T-helper 22 cell (primary cell): Measurements from ENCODE around the gene CRYBG3.

ENCODE experiments used
- DNase-seq: peaks from one replicate; pipeline ENCODE4 v3.0.0-alpha.2; 2020; ENCODE audit warnings: low read depth

The CRYBG3 gene

DNA sequence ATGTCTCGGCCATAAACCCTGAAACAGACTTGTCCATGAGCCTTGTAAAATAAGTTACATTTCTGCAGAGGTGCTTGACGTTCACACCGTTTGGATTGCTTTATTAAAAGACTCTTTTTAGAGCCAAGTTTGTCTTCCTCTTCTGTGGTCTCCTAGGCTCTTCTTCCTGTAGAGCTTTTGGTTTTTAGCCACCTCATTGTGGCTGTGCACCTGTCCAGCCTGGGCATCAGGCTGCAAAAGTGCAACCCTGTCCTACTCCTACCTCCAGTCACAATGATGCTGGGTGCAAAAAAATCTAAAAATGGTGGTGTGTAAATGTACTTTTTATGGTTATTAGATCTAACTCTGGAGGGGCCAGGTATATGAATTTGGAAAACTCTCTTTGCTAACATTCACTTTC, 153.2 kb downstream of the CRYBG3 start:
- no peak for DNase-seq

DNA sequence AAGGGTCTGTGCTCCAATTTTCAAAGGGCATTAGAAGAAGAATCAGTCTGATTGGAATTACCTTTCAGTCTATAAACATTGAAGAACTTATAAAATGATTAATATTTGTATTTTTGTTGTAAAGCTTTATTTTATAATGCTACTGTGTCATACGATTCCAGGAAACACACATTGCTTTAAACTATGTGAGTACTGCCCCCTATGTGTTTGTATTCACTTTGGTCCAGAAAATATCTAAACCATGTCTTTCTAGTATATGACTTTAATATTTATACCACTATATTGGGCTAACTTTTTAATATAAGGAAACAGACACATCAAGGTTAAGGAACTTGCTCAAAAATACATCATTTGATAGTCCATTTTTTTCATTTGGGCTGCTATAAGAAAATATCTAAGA, 153.7 kb downstream of the CRYBG3 start:
- no peak for DNase-seq

DNA sequence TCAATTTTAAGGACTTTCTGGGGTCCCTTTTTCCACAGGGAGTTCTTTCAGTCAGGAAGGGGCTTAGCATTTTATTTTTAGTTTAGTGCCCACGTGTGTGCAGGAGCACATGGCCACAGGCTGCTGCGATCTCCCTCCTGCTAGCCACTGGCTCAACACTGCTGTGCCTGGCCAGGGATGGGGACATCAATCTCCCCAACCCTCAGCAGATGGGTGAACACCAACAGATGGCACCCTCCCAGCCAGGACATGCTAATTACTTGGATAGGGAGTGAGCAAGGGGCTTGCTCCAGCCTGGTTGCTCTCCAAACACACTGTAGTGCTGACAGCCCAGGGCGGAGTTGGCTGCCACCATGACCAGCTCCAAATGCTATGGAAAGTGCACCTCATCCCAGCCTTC, 157.8 kb downstream of the CRYBG3 start:
- DNase-seq = no peak

DNA sequence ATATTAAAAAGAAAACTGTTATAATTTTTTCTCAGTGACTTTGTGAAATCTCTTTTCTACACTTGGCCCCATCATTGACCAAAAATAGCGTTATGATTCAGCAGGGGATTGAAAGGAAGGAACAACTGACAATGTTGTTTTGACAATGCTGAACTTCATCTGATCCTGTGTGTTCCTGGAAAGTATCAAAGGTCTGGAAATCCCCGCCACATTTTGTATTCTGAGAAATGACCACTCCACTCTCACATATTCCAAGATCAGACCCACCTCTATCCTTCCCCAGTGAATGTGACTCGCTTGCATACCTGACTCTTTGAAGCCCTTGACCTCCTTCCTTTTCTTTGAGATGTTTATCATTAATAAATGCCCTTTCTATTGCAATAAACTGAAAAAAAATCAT, 160.1 kb downstream of the CRYBG3 start:
- no peak for DNase-seq

DNA sequence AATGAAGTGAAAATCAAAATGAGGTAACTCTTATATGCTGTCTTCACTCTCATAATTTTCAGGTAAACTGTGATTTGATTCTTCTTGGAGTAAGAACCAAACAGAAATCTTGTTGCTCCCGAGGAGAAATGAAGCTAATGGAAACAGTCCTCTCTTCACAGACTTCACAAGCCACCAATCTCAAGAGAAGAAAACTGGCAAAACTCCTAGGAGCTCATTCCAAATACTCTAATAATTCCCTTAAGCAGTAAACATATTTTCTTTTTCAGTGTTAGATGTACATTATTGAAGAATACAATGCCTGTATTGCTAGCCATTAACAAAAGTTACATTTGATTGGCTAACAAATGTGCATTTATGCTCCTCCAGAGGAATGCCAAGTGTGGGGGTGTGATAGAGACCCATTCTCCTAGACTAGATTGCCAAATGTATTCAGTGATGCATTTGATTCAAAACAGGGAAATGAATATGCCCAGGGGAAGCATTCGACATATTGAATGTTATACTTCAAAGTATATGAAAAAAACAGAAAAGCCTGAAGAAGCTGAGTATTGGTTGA, 162.2 kb downstream of the CRYBG3 start:
- no peak for DNase-seq

DNA sequence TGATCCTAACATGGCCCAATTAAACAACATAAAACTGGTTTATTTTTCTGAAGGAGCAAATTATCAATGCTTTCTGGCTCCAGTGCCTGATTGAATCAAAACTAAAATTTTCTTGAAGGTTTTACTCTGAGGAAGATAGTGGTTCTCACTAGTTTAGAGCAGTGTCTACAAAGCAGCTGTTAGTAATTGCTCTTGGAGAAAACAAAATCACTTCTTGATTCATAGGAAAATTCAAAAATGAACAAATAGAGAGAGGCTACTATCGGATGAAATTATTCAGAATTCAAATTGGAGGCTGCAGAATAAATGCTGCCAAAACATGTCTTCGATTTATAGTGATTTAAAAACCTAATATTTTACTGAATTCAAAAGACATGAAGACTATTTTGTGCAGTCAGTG, 165.5 kb downstream of the CRYBG3 start:
- DNase-seq = no peak

DNA sequence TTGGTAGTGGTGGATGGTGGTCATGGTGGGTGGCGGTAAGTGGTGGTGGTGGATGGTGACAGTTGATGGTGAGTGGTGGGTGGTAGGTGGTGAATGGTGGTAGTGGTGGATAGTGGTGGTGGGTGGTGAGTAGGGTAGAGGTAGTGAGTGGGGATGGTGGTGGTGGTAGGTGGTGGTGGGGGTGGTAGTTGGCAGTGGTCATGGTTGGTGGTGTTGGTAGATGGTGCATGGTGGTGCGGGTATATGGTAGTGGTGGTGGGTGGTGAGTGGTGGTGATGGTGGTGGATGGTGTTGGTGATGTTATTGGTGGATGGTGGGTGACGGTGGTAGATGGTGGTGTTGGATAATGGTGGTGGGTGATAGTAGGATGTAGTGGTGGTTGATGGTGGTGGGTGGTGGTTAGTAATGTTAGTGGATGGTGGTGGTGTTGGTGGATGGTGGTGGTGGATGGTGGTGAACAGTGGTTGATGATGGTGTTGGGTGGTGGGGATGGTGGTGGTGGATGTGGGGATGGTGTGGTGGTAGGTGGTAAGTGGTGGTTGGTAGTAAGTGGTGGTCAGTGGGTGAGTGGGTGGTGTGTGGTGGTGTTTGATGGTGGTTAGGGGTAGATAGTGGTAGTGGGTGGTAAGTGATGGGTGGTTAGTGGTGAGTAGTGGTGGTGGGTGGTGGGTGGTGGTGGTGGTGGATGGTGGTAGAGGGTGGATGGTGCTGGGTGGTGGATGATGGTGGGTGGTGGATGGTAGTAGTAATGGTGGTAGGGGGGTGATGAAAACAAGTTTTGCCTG, 167.2 kb downstream of the CRYBG3 start:
- DNase-seq = no peak

DNA sequence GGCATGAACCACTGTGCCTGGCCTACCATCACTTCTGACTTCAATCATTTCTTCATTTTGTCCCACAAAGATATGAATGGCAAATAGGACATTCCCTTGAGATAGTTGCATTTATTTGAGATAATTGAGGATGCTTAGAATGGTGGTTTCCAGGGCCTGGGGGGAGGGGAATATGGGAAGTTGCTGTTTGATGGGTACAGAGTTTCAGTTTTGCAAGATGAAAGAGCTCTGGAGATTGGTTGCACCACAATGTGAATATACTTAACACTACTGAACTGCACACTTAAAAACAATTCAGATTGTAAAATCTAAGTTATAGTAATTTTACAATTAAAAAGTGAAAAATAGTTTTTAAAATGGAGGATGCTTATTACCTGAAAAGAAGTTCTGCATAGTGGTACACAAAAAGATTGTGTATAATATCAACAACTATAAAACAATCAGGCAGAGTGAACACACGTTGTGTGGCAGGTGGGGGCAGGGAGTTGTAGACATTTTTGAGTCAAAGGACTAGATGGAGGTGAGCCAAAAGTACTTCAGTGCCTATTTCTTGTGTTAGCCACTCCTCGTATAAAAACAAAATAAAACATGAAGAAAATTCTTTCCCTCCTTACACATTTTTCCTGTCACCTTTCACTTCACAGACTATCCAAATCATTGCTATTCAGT, 168.9 kb downstream of the CRYBG3 start:
- no peak for DNase-seq

DNA sequence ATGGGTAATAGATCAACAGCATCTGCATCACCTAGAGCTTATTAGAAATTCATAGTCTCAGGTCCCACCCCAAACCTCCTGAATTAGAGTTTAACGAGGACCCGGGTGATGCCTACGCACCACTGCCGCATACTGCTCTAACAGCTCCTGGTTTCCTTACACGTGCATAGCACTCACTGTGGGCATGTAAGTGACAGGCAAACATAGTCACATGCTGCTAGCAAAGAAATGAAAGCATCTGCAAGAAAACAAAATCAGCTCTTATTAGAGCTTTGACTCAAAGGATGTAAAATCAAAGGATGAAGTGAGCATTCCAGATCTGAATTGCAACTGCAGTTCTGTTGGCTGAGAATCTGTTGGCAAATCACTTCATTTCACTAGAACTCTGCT, 169.5 kb downstream of the CRYBG3 start:
- DNase-seq = no peak

DNA sequence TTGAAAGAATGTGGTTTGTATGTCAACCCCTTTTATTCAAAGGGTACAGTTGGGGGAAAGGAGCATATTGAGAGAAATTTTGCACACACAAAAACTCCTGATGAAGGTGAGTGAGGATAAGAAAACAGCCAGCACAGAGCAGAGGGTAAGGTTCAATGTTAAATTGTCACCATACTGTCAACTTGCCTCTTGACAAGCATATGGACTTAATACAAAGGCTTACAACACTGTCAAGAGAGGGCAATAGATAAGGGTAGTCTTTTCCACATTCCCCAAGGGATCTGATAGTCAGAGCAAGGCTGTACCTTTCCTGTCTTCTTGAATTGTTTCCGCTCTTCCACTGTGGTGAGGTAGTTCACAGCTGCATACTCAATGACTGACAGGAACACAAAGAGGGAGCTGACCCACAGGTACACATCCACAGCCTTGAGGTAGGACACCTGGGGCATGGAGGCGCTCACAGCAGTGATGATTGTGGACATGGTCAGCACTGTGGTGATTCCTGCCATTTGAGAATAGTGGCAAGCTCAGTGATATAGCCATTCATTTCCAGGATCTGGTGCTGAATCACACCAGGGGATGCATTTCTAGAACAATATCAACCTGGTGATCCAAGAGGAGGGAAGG, 170.8 kb downstream of the CRYBG3 start:
- no peak for DNase-seq

DNA sequence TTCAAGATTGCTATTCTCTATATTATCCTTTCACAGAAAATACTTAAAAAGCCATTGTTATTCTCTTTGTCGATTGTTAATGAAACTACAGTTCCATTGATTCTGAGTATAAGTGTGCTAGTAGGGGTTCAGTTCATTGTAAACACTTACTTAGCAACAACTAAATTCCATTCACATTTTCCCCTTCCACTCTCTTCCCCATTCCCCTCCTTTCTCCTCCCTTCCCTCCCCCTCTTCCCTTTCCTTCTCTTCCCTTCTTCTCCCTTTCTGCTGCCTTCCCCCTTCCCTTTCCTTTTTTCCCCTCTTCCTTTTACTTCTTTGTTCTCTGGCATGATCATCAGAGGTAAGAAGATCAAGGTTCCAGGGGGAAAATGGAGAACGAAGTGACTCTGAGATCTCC, 171.7 kb downstream of the CRYBG3 start:
- no peak for DNase-seq

DNA sequence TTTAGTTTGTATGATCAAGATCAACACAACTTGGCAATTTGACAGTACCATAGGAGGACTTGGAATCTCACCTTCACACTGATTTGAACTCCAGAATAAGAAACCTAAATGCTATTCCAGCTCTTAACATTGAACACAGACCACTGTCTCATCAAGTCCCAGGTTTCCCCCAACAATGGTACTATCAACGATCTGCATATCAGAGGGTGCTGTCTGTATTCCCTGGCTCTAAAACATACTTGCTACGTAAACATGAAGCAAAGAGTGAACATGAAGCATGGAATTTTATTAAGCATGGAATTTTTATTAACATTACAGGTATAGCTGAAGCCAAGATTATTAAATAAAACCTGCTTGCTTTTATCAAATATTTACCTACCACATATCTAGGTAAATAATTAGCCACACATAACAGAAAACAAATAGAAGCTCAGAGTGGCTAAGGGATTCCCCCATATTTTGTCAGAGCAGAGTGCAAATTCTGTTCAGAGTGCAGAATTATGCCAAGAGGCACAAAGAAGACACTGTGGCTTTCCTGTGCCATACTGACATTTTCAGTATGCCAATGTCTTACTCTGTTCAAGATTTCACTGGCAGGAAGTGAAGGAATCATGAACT, 172.6 kb downstream of the CRYBG3 start:
- DNase-seq = no peak
